IMR-90 (cell line): Measurements from ENCODE around the gene DNAH6. TPM values are rescaled to one million over a fixed set of nuclear protein-coding genes. Genes with fewer than 3 reads are reported as not detected.

Experiments
- ATAC-seq: fragments of 200-7000 bp; cut with Tn5 transposase; 2 replicates; pipeline ENCODE4 v1.9.1; 2020; ENCODE audit warnings: low read depth, mild to moderate bottlenecking, moderate library complexity
- BruUV-seq: library from RNA; stranded (reverse); fragments of 400-500 nt; replicated peaks from 2 replicates; lab custom pipeline; 2021; lab: Mats Ljungman, UMichigan
- CTCF ChIA-PET: fragments of 300-600 bp; formaldehyde crosslinking; extraction: SDS; loops from one replicate; lab custom pipeline; 2021; ENCODE audit warnings: antibody characterized with exemption; lab: Yijun Ruan, JAX
- POLR2A ChIA-PET: fragments of 300-600 bp; sonication (Branson Sonifier 250); formaldehyde crosslinking; loops from one replicate; lab custom pipeline; 2022; ENCODE audit warnings: antibody characterized with exemption; ENCODE audit not compliant: unreplicated experiment; lab: Charles Lee
- DNase-seq: peaks from one replicate; pipeline ENCODE4 v3.0.0; 2013
- H2AFZ ChIP-seq: replicated peaks from 2 replicates; pipeline ENCODE3; 2013; ENCODE audit warnings: low read length, mild to moderate bottlenecking; ENCODE audit not compliant: poor library complexity
- H2AK5ac ChIP-seq: 2 replicates; pipeline ENCODE4 v1.6.1; 2013; ENCODE audit warnings: low read depth, low read length, inconsistent platforms
- H2AK9ac ChIP-seq: replicated peaks from 2 replicates; pipeline ENCODE3; 2013; ENCODE audit warnings: mild to moderate bottlenecking, low read depth, low read length, moderate library complexity; ENCODE audit not compliant: poor library complexity
- H2BK120ac ChIP-seq: 2 replicates; pipeline ENCODE4 v1.6.1; 2013; ENCODE audit warnings: low read depth, low read length, inconsistent platforms
- H2BK15ac ChIP-seq: 3 replicates; pipeline ENCODE4 v1.6.1; 2013; ENCODE audit warnings: low read depth, low read length, inconsistent platforms
- H2BK20ac ChIP-seq: 2 replicates; pipeline ENCODE4 v1.6.1; 2013; ENCODE audit warnings: low read depth, mild to moderate bottlenecking, inconsistent platforms, low read length, moderate library complexity
- H2BK5ac ChIP-seq: 2 replicates; pipeline ENCODE4 v1.6.1; 2013; ENCODE audit warnings: mild to moderate bottlenecking, low read depth, low read length, inconsistent platforms; ENCODE audit not compliant: poor library complexity, severe bottlenecking
- H3K14ac ChIP-seq: replicated peaks from 2 replicates; pipeline ENCODE4 v1.6.1; 2013; ENCODE audit warnings: low read depth, low read length, inconsistent platforms
- H3K18ac ChIP-seq: 2 replicates; pipeline ENCODE4 v1.6.1; 2013; ENCODE audit warnings: low read depth, low read length, control low read depth
- H3K23ac ChIP-seq: 2 replicates; pipeline ENCODE4 v1.6.1; 2013; ENCODE audit warnings: low read depth, low read length, inconsistent platforms
- H3K27ac ChIP-seq: 2 replicates; pipeline ENCODE4 v1.5.1; 2013; ENCODE audit warnings: mild to moderate bottlenecking, control low read depth, low read length; ENCODE audit not compliant: insufficient read depth
- H3K27me3 ChIP-seq: 2 replicates; pipeline ENCODE4 v1.6.1; 2013; ENCODE audit warnings: low read length; ENCODE audit not compliant: control insufficient read depth, insufficient read depth
- H3K36me3 ChIP-seq: 2 replicates; pipeline ENCODE4 v1.6.1; 2013; ENCODE audit warnings: low read length, mixed read lengths; ENCODE audit not compliant: control insufficient read depth, insufficient read depth
- H3K4ac ChIP-seq: 2 replicates; pipeline ENCODE4 v1.6.1; 2013; ENCODE audit warnings: low read depth, low read length, inconsistent platforms
- H3K4me1 ChIP-seq: 2 replicates; pipeline ENCODE4 v1.6.1; 2013; ENCODE audit warnings: low read length, mixed read lengths; ENCODE audit not compliant: control insufficient read depth, insufficient read depth
- H3K4me2 ChIP-seq: 2 replicates; pipeline ENCODE4 v1.6.1; 2013; ENCODE audit warnings: low read depth, mild to moderate bottlenecking, control low read depth, low read length, moderate library complexity
- H3K4me3 ChIP-seq: 2 replicates; pipeline ENCODE4 v1.5.1; 2013; ENCODE audit warnings: low read depth, mild to moderate bottlenecking, control low read depth, low read length, moderate library complexity; ENCODE audit not compliant: insufficient read depth
- H3K56ac ChIP-seq: 2 replicates; pipeline ENCODE4 v1.6.1; 2013; ENCODE audit warnings: low read length, inconsistent platforms; ENCODE audit not compliant: insufficient read depth; ENCODE audit errors: extremely low read depth
- H3K79me1 ChIP-seq, 2 experiments: 2 replicates each; pipeline ENCODE4 v1.6.1; 2013; ENCODE audit warnings: low read length in 2 of 2, inconsistent platforms in 1 of 2, low read depth in 1 of 2
- H3K9ac ChIP-seq: 2 replicates; pipeline ENCODE4 v1.6.1; 2013; ENCODE audit warnings: low read depth, low read length, control low read depth
- H3K9me1 ChIP-seq: 2 replicates; pipeline ENCODE4 v1.6.1; 2013; ENCODE audit warnings: low read length, inconsistent platforms; ENCODE audit not compliant: insufficient read depth
- H3K9me3 ChIP-seq: 2 replicates; pipeline ENCODE4 v1.6.1; 2013; ENCODE audit warnings: low read length; ENCODE audit not compliant: control insufficient read depth, insufficient read depth
- H4K20me1 ChIP-seq: 2 replicates; pipeline ENCODE4 v1.6.1; 2013; ENCODE audit warnings: low read length, inconsistent platforms; ENCODE audit not compliant: insufficient read depth
- H4K5ac ChIP-seq: 2 replicates; pipeline ENCODE4 v1.6.1; 2013; ENCODE audit warnings: mild to moderate bottlenecking, low read depth, low read length, control low read depth
- H4K8ac ChIP-seq, 2 experiments: 2 replicates each; pipeline ENCODE4 v1.6.1; 2013; ENCODE audit warnings: low read depth in 2 of 2, low read length in 2 of 2, control low read depth in 1 of 2, inconsistent platforms in 1 of 2
- H4K91ac ChIP-seq: 2 replicates; pipeline ENCODE4 v1.6.1; 2013; ENCODE audit warnings: low read depth, low read length, inconsistent platforms; ENCODE audit not compliant: insufficient read depth
- RAD21 ChIP-seq: IDR thresholded peaks from 2 replicates; pipeline ENCODE4 v1.6.1; 2012; ENCODE audit warnings: low read length, improper control_type of control experiment
- WGBS, 2 experiments: methylation state at CpG; one replicate each; pipeline versions ENCODE4 v1.1.5 to v1.1.7; 2013; ENCODE audit warnings: missing lambda C conversion rate in 2 of 2; ENCODE audit not compliant: insufficient read length in 1 of 2; ENCODE audit errors: extremely low coverage in 2 of 2; 5-methylcytosine and 5-hydroxymethylcytosine counted together
- dilution Hi-C: fragments of 300-500 bp; cut with HindIII; formaldehyde crosslinking; loops from one replicate; pipeline ENCODE4 v1.14.3; 2018; ENCODE audit warnings: low sequenced_read_pairs; ENCODE audit not compliant: unreplicated experiment
- in situ Hi-C: fragments of 300-500 bp; cut with MboI; formaldehyde crosslinking; loops from 3 replicates; pipeline ENCODE4 v1.14.3; 2019; ENCODE audit warnings: low sequenced_read_pairs, inconsistent platforms, mixed read lengths
- intact Hi-C: fragments of 100-400 bp; cut with micrococcal nuclease; formaldehyde crosslinking; loops from 2 replicates; pipeline ENCODE4 v1.10.0; 2022
- polyA plus RNA-seq, 3 experiments: library from polyadenylated mRNA; depleted of rRNA; stranded (reverse); fragments of >200 nt; gene quantifications; 2 replicates each; pipeline ENCODE4 v1.2.3, GENCODE V29; 2012; ENCODE audit warnings: low replicate concordance in 1 of 3
- total RNA-seq: library from RNA; depleted of rRNA; stranded (reverse); fragments of >200 nt; gene quantifications from 2 replicates; pipeline ENCODE4 v1.2.3, GENCODE V29; 2012

DNAH6 gene
- total and polyA plus RNA-seq, 2 of the 4 experiments (the other 2 are of a cell fraction) = under 0.01 to 0.07 TPM

DNA sequence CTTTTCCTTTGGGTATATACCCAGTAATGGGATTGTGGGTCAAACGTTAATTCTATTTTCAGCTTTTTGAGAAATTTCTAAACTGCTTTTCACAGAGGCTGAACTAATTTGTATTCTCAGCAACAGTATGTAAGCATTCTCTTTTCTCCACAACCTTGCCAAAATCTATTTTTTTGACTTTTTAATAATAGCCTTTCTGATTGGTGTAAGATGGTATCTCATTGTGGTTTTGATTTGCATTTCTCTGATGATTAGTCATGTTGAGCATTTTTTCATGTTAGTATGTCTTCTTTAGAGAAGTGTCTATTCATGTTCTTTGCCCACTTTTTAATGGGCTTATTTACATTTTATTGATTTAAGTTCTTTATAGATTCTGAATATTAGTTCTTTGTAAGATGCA is 219.1 kb downstream of the DNAH6 start:
- Histone ChIP-seq H3K27me3 (no peaks in the 10 kb centered on the region; the same call in 1 of the 2 replicates), H2AFZ (no peak overlapping the region), H3K14ac (no peak overlapping the region), H2BK20ac (no peak overlapping the region), H4K8ac (no peak overlapping the region), H4K5ac (no peak overlapping the region), H4K91ac (no peak overlapping the region), H3K9me3 (no peaks in the 10 kb centered on the region; the same call in 1 of the 2 replicates), H2BK120ac (no peak overlapping the region), H2BK5ac (no peak overlapping the region), H3K23ac (no peak overlapping the region), H2BK15ac (no peak overlapping the region), H3K4me1 (no peaks in the 10 kb centered on the region), H2AK5ac (no peak overlapping the region), H4K20me1 (no peaks in the 10 kb centered on the region), H3K18ac (no peak overlapping the region), H3K56ac (no peak overlapping the region), H3K9ac (no peak overlapping the region), H3K36me3 (no peaks in the 10 kb centered on the region), H3K27ac (no peak overlapping the region), H3K9me1 (no peaks in the 10 kb centered on the region), H3K4ac (no peak overlapping the region), H3K79me1 (no peaks in the 10 kb centered on the region), H3K4me2 (no peak overlapping the region), H2AK9ac (no peak overlapping the region), H3K4me3 (no peak overlapping the region)
- ChIA-PET POLR2A (no interaction called here), CTCF (interaction anchor here (1.4 kb wide), 1 partner anchor 14 kb away, joined by 4 read pairs; no protein-coding TSS in a partner anchor)
- intact Hi-C loops (no loop called here), in situ Hi-C loops (no loop called here), dilution Hi-C loops (no loop called here)
- no peak for TF ChIP-seq RAD21
- BruUV-seq = no TSS peak
- WGBS, 2 experiments = no CpG with 5 or more reads among the region's 1 CpG
- ATAC-seq (no peak), DNase-seq (peak; percentile 3)
